K562 (cell line): ENCODE results near the gene BEST1. TPM values are rescaled to one million over a fixed set of nuclear protein-coding genes. Genes with fewer than 3 reads are reported as not detected.
A peak's percentile ranks its signal among the peaks of the same experiment; 100 is the strongest.

ENCODE experiments used
- AFF1 ChIP-seq, 2 experiments: fragments of 450-650 bp; IDR thresholded peaks; 2 replicates each; pipeline ENCODE4 v1.6.1; 2018; ENCODE audit warnings: mild to moderate bottlenecking in 2 of 2, low read depth in 1 of 2; ENCODE audit not compliant: partially characterized antibody in 2 of 2
- CBX5 ChIP-seq: IDR thresholded peaks from 2 replicates; pipeline ENCODE4 v1.6.1; 2014; ENCODE audit warnings: low read depth, borderline replicate concordance
- CCNT2 ChIP-seq: IDR thresholded peaks from 2 replicates; pipeline ENCODE4 v1.6.1; 2011; ENCODE audit warnings: borderline replicate concordance, low read depth, mild to moderate bottlenecking, moderate library complexity, mixed read lengths, low read length; ENCODE audit not compliant: insufficient read length; ENCODE audit errors: extremely low read depth
- CEBPB ChIP-seq: fragments of 450-650 bp; IDR thresholded peaks from 2 replicates; pipeline ENCODE4 v1.6.1; 2016; ENCODE audit warnings: missing genetic modification characterization, missing compliant biosample characterization
- EZH2 ChIP-seq: IDR thresholded peaks from 2 replicates; pipeline ENCODE4 v1.6.1; 2012; ENCODE audit warnings: low read depth, mild to moderate bottlenecking, inconsistent platforms, low read length, borderline replicate concordance
- HDAC8 ChIP-seq: fragments of 450-650 bp; IDR thresholded peaks from 2 replicates; pipeline ENCODE4 v1.6.1; 2016; ENCODE audit warnings: mild to moderate bottlenecking, missing genetic modification characterization, moderate library complexity, missing compliant biosample characterization
- KAT8 ChIP-seq: fragments of 450-650 bp; IDR thresholded peaks from 2 replicates; pipeline ENCODE4 v1.6.1; 2016; ENCODE audit warnings: low read depth, mild to moderate bottlenecking
- MEF2D ChIP-seq: conservative IDR thresholded peaks from 2 replicates; pipeline ENCODE4 v1.6.1; 2016; ENCODE audit warnings: low read depth, missing genetic modification characterization, missing compliant biosample characterization
- MTA2 ChIP-seq: fragments of 450-650 bp; IDR thresholded peaks from 2 replicates; pipeline ENCODE4 v1.6.1; 2016; ENCODE audit warnings: low read depth
- PURB ChIP-seq: sonication (generic); formaldehyde crosslinking; IDR thresholded peaks from 2 replicates; pipeline ENCODE4 v1.9.0; 2021; ENCODE audit warnings: low read depth, mild to moderate bottlenecking, missing genetic modification reagents
- SMAD3 ChIP-seq: fragments of 450-650 bp; formaldehyde crosslinking; conservative IDR thresholded peaks from 2 replicates; pipeline ENCODE4 v1.4.0; 2020; ENCODE audit warnings: mild to moderate bottlenecking
- SRSF7 ChIP-seq: fragments of 200-400 bp; formaldehyde crosslinking; optimal IDR thresholded peaks from 2 replicates; pipeline ENCODE3; 2017; ENCODE audit warnings: mild to moderate bottlenecking, low read depth, low read length
- TBP ChIP-seq: optimal IDR thresholded peaks from 2 replicates; pipeline ENCODE3; 2011; ENCODE audit warnings: low read depth, low read length, improper control_type of control experiment
- YBX1 ChIP-seq: fragments of 450-650 bp; IDR thresholded peaks from 2 replicates; pipeline ENCODE4 v1.7.1; 2016; ENCODE audit warnings: mild to moderate bottlenecking
- ZEB2 ChIP-seq: fragments of 450-650 bp; IDR thresholded peaks from 2 replicates; pipeline ENCODE4 v1.6.1; 2016
- ZNF133 ChIP-seq: fragments of 250-450 bp; sonication (Bioruptor Pico); IDR thresholded peaks from 2 replicates; pipeline ENCODE4 v1.4.0; 2020; ENCODE audit warnings: mild to moderate bottlenecking
- ZNF134 ChIP-seq: fragments of 250-450 bp; sonication (Bioruptor Pico); conservative IDR thresholded peaks from 2 replicates; pipeline ENCODE4 v1.4.0; 2020
- ZNF347 ChIP-seq: fragments of 450-650 bp; formaldehyde crosslinking; IDR thresholded peaks from 2 replicates; pipeline ENCODE4 v1.4.0; 2020; ENCODE audit warnings: low read depth, mild to moderate bottlenecking, moderate library complexity
- ZNF717 ChIP-seq: fragments of 250-450 bp; sonication (Bioruptor Pico); IDR thresholded peaks from 2 replicates; pipeline ENCODE4 v1.5.0; 2021
- polyA plus RNA-seq, 8 experiments: library from polyadenylated mRNA; depleted of rRNA in 4 of 8; stranded (reverse) in 5 of 8; unstranded in 3 of 8; fragments of >200 nt; fragmentation: Nextera tagmentation in 2 of 8; fragmentation: Illumina TruSeq in 1 of 8; extraction: Ambion mirVana in 2 of 8; extraction: Trizol in 1 of 8; gene quantifications; 2 replicates each; pipeline versions ENCODE4 v1.2.1 to v1.2.3, GENCODE V29; 2011 to 2014; ENCODE audit warnings: inconsistent platforms in 1 of 8, missing spikeins in 1 of 8
- total RNA-seq, 7 experiments: library from RNA; depleted of rRNA in 6 of 7; stranded (reverse); fragments of >200 nt in 6 of 7; fragmentation: Illumina TruSeq in 2 of 7; extraction: Trizol in 2 of 7; gene quantifications; 2 replicates each; pipeline versions ENCODE4 v1.2.1 to v1.2.3, GENCODE V29; 2011 to 2021; ENCODE audit warnings: low replicate concordance in 1 of 7
- TF ChIP-seq, protein P1 (sequence below), 2 experiments: fragments of 450-650 bp in 1 of 2; sonication (generic) in 1 of 2; formaldehyde crosslinking in 1 of 2; IDR thresholded peaks in 1 of 2; conservative IDR thresholded peaks in 1 of 2; 2 replicates each; pipeline versions ENCODE4 v1.6.1 to v1.8.1; 2016 to 2023; ENCODE audit warnings: mild to moderate bottlenecking in 2 of 2, moderate library complexity in 2 of 2, inconsistent platforms in 1 of 2, missing genetic modification reagents in 1 of 2
- TF ChIP-seq, protein P2 (sequence below), 3 experiments: fragments of 200-800 bp in 1 of 3; sonication (Bioruptor generic) in 1 of 3; sonication (generic) in 1 of 3; formaldehyde crosslinking in 1 of 3; IDR thresholded peaks; 2 replicates each; pipeline versions ENCODE4 v1.6.1 to v1.8.0; 2016 to 2022; ENCODE audit warnings: mild to moderate bottlenecking in 2 of 3, missing compliant biosample characterization in 2 of 3, missing genetic modification characterization in 2 of 3, missing genetic modification reagents in 1 of 3
- TF ChIP-seq, protein P3 (sequence below), 2 experiments: fragments of 250-450 bp in 1 of 2; fragments of 450-650 bp in 1 of 2; sonication (Bioruptor Pico) in 1 of 2; IDR thresholded peaks; 2 replicates each; pipeline versions ENCODE4 v1.6.1 to v1.8.0; 2016 to 2021; ENCODE audit warnings: mild to moderate bottlenecking in 2 of 2, moderate library complexity in 2 of 2, missing compliant biosample characterization in 1 of 2, missing genetic modification characterization in 1 of 2

Gene BEST1
- total and polyA plus RNA-seq, 9 of the 15 experiments (the other 6 are each of a cell fraction or from before 2014, with no cell fraction given), result 0.07 to 1.3 (median 0.40) TPM

GRCh38 chr11:61999141-61999975, 49.2 kb downstream of the BEST1 start (continued):
- TF ChIP-seq, protein P1, sequence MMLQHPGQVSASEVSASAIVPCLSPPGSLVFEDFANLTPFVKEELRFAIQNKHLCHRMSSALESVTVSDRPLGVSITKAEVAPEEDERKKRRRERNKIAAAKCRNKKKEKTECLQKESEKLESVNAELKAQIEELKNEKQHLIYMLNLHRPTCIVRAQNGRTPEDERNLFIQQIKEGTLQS (IDR thresholded peaks at IDR 0.05), result no peak
- TF ChIP-seq, protein P1 (CRISPR knock-in tag; conservative IDR thresholded peaks at IDR 0.05), result no peak
- TF ChIP-seq SRSF7 (no peak), ZEB2 (peak; percentile 83), ZNF347 (no peak), ZNF134 (CRISPR knock-in tag) (no peak), PURB (CRISPR knock-in tag) (no peak), CEBPB (tag) (peak; percentile 80), AFF1 (IDR thresholded peaks at IDR 0.05; ENCODE audit: low read depth in 1 of 2, partially characterized antibody in 2 of 2) (no peak), ZNF133 (no peak), HDAC8 (tag) (no peak), KAT8 (no peak), YBX1 (no peak), MTA2 (no peak), MEF2D (tag) (no peak), TBP (no peak), EZH2 (no peak), CBX5 (peak; percentile 93), ZNF717 (CRISPR knock-in tag) (no peak), CCNT2 (no peak), SMAD3 (CRISPR knock-in tag) (no peak)
- TF ChIP-seq, protein P2, sequence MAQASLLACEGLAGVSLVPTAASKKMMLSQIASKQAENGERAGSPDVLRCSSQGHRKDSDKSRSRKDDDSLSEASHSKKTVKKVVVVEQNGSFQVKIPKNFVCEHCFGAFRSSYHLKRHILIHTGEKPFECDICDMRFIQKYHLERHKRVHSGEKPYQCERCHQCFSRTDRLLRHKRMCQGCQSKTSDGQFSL (CRISPR knock-in tag; IDR thresholded peaks at IDR 0.05), result no peak
- TF ChIP-seq, protein P2 (tag; IDR thresholded peaks at IDR 0.05), result no peak
- TF ChIP-seq, protein P3, sequence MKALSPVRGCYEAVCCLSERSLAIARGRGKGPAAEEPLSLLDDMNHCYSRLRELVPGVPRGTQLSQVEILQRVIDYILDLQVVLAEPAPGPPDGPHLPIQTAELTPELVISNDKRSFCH (CRISPR knock-in tag; IDR thresholded peaks at IDR 0.05), result no peak
- TF ChIP-seq, protein P3 (tag; IDR thresholded peaks at IDR 0.05), result no peak
